Activated gamma-delta T cell (primary cell): ENCODE results near the gene CCDC80.
"Not testable (repeated sequence)": the region's sequence is repeated elsewhere in the genome, so short reads cannot be mapped to it uniquely, and the experiment has no call there.

Experiments used
- DNase-seq: peaks from one replicate; lab custom pipeline; 2025; lab: John Stamatoyannopoulos, UW

The CCDC80 gene

GRCh38 chr3:112587336-112587735 lies 53.6 kb downstream of the CCDC80 start:
- DNase-seq = no peak

DNA sequence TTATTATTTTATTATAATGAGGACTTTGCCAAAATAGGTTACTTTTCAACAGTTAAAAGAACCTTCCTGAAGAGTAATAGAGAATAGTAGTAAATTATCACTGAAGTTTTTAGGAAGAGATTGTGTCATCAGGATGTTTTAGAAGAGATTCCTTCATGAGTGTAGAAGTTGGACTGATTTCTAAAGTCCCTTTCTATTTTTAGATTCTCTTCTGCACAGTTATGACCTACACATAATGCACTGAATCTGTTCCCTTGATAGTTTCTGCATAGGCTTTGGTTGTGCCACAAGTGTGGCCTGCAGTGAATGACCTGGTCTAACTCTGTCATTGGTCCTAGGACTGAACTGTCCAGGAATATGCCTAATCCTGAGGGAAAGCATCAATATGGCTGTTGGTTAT lies 55.2 kb downstream of the CCDC80 start:
- no peak for DNase-seq

DNA sequence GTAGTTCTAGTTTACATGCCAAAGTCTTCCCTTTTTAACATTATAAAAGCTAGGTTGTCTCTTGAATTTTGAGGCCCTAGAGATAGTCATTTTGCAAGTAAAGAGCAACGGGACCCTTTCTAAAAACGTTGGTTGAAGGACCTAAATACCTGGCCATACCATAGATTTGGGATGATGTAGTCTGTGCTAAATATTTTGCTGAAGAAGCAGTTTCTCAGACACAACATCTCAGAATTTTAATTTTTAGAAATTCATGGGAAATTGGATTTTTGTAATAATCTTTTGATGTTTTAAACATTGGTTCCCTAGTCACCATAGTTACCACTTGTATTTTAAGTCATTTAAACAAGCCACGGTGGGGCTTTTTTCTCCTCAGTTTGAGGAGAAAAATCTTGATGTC lies 57.8 kb downstream of the CCDC80 start:
- no peak for DNase-seq

DNA sequence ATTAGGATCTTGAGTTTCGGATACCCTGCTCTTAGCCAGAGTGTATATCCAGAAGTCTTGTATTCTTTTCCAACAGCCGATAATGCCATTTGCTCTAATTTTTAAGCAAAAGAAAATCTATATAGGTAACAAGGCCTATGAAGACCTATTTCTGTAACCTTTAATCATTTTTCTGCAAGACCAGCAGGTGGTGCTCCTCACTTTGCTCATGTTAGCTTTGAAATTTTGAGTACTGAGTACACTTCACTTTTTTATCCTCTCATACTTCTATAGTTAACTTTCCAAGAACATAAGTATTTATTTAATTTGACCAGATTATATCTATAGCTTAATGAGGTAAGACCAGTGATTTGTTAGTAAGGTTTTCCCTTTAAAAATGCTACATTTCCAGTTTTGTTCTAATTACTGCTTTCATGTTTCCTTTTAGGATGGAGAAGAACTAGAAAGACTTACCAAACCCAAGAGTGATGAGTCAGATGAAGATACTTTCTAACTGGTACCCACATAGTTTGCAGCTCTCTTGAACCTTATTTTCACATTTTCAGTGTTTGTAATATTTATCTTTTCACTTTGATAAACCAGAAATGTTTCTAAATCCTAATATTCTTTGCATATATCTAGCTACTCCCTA lies 58.6 kb downstream of the CCDC80 start:
- DNase-seq = no peak

- no peak for DNase-seq
These were observed 61.2 kb downstream of the CCDC80 start for GRCh38 chr3:112579697-112580096.

DNA sequence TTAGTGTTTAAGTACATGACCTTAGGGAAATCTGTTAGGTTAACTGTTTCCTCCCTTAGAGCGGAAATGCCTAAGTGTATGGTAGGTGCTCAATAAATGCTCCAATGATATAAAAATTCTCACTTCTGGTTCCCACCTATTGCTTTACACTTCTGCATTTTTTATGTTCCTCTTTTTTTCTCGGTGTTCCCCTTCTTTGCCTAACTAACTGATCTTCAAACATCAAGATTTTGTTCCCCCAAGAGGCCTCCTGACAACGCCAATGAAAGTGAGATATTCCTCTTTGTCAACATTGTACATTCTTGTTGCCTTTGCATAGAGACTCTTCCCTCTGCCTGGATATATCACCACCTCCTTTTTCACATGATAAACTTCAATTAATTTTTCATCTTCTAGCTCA lies 61.7 kb downstream of the CCDC80 start:
- no peak for DNase-seq

- no peak for DNase-seq
These were observed 68.2 kb downstream of the CCDC80 start for GRCh38 chr3:112572701-112573100.

DNA sequence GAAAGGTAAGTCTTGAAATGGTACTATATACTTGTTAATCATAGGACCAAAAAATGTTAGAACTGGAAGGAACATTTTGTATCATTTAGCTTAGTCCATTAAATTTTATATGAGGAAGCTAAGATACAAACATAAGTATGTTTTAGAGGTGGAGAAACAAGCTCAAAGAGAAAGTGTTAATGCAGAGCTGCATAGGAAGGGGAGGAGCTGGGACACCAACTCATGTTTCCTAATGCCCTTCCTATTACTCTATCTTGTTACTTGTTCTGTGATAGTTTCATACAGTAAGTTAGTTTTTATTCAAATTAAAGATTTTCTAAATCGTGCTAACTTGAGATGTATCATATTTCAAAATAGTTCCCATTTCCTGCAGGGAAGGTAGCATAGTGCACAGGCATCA lies 71.7 kb downstream of the CCDC80 start:
- DNase-seq = no peak

DNA sequence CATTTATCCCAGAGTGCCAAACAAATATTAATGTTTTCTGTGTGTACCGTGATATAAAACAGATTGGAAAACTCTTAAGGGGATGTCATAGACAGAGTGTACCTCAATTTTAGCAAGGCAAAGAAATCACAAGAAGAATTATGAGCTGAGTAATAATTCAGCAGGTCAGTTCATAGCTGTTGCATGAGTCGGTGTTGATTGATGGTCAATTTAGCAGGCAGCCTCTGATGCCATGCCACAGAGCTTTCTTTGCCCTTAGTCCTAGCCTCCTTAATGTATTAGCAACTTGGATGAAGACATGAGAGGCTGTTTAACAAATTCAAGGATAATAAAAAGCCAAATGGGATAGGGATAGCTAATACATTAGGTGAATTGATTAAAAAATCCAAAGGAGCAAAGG lies 72.3 kb downstream of the CCDC80 start:
- DNase-seq = no peak

- no peak for DNase-seq
These were observed 76.0 kb downstream of the CCDC80 start for GRCh38 chr3:112564940-112565305.

DNA sequence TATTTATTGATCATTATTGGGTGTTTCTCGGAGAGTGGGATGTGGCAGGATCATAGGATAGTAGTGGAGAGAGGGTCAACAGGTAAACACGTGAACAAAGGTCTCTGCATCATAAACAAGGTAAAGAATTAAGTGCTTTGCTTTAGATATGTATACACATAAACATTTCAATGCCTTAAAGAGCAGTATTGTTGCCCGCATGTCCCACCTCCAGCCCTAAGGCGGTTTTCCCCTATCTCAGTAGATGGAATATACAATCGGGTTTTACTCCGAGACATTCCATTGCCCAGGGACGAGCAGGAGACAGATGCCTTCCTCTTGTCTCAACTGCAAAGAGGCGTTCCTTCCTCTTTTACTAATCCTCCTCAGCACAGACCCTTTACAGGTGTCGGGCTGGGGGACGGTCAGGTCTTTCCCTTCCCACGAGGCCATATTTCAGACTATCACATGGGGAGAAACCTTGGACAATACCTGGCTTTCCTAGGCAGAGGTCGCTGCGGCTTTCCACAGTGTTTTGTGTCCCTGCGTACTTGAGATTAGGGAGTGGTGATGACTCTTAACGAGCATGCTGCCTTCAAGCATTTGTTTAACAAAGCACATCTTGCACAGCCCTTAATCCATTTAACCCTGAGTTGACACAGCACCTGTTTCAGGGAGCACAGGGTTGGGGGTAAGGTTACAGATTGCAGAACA lies 76.5 kb downstream of the CCDC80 start:
- not testable (repeated sequence) for DNase-seq

DNA sequence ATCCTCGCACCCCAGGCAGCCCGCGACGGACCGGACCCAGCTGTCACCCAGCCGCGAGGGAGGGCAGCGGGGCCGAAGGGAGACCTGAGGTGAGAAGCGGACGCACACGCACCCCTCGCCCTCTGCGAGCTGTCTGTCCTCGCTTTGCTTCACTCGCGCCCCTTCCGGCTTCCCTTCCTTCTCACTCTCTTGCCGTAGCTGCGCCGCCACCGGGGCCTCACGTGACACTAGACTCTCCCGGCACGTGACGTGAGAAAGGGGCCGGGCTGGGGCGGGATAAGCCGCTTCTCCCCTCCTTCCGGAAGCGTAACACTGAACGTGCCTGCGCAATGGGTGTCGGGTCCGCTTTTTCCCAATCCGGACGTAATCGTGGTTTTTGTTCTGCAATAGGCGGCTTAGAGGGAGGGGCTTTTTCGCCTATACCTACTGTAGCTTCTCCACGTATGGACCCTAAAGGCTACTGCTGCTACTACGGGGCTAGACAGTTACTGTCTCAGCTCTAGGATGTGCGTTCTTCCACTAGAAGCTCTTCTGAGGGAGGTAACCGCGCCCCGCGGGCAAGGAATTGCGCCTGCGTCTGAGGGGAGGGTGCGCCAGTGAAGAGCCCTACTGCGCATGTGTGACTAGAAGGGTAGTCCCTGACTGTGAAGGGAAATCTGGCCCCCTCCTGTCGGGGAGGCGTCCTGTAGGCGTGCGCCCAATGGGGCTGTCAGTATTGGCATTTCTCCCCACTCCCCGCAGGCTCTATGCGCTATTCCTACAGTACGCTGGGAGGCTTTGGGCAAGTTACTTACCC lies 79.0 kb downstream of the CCDC80 start, which contains the start of the genes ATG3 and SLC35A5:
Gene ATG3, minus strand, starts transcription at position 229 of the 796 bp plus-strand sequence. CDS start 434 bp downstream, outside the sequence.
Gene SLC35A5, plus strand, starts transcription at position 312 of the 796 bp plus-strand sequence. CDS start 1,359 bp downstream, outside the sequence.
- peak; percentile 94 for DNase-seq

GRCh38 chr3:112561484-112561733 lies 79.5 kb downstream of the CCDC80 start:
- peak; percentile 83 for DNase-seq

DNA sequence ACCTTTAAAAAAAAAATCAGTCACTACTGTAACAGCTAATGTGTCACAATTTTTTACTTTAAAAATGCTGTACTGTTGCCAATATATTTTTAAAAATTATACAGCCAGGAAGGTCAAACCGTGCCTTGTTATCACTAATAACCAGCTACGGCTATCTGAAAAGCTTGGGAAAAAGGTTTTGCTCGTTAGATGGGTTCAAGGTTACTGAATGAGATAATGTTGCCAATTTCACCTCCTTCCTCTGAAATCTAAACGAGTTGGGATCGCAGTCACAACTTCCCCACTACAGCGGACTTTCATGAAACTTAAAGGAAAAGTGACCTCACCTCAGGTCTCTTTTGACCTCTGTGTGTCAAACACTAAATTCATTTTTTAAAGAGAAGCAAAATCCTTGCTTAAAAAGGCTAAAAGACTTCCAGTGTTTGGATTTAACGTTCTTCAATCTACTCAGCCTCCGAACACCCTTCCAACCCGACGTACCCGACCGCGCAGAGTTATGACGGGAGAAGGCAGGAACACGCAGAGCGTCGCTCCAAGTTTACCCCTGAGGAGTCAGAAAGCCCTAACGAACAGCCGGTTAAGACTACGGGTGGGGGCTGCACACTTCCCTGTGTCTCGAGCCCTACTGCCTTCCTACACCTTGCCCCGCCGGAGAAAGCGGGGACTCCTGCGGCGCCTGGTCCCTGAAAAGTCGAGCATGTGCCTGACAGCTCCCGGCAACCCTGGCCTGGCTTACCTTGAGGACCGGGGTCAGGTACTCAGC lies 80.0 kb downstream of the CCDC80 start:
- DNase-seq = no peak

DNA sequence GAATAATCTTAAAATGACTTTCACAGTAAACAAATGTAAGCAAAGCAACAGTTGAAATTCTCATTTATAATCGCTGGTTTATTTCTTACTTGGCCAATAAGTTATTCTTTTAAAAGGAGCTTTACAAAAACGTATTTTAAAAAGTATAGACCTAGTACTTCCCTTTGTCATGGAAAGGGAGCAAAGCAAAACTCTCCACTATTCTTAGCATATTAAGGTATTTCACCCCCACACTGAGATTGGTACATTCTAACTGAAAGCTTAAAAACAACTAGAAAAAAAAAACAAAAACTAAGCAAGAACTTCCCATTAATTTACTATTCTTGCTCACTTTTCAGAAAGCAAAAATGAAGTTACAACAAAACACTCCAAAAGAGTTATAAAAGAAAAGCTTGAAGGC lies 80.6 kb downstream of the CCDC80 start:
- DNase-seq = no peak

DNA sequence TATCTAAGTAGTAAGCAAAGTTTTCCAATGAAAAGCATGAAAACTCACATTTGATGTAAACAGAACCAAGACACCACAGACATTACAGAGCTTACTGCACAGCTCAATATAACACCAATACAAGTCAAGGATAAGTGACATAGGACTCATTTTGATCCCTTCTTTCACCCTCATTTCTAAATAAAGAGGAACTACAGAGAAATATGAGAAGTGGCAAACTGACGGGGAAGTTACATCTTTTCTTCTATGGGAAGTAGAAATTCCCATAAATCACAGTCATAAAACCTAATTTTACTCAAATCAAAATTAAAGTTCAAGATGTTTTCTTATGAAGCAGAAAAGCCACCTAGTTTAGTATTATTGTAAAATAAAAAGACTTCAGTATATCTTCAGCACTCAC lies 83.0 kb downstream of the CCDC80 start:
- no peak for DNase-seq

DNA sequence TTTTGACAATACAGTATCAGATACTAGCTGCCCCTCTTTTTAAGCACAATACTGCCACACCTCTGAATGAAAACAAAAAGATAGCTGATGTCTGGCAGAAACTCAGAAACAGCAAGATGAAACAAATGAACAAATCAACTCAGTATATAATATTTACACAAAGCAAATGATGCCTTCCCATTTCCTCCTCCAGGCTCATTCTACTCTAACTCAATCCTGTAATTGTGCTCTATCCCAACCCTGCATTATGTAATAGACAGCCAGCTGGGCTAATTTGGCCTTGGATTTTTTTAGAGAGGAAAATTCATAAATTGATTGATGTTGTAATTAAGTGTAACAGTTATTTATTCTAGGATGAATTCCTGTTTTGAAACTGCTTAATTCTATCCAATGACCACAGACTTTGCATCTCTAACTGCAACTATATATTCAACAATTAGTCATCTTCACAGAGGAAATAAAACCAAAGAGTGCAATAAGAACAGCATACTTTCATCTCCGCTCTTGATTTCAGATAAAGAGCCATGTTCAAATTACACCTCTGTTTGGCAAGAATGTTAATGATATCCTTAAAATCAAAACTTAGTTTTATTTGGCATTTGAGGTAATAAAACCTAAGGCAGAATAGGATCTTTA lies 85.3 kb downstream of the CCDC80 start:
- no peak for DNase-seq

- DNase-seq = no peak
These were observed 90.1 kb downstream of the CCDC80 start for GRCh38 chr3:112550859-112551258.
